Subcutaneous abdominal adipose tissue (tissue), 5 donors: Measurements from ENCODE around the gene TBX1.

Experiments used
- H3K27ac ChIP-seq: one replicate; pipeline ENCODE4 v1.7.0; 2013; ENCODE audit warnings: low read depth, mild to moderate bottlenecking, inconsistent platforms, low read length, moderate library complexity
- H3K27me3 ChIP-seq, 5 donors: one replicate each; pipeline ENCODE4 v1.7.0; 2013; ENCODE audit warnings: low read length in 5 of 5, inconsistent platforms in 1 of 5; ENCODE audit not compliant: control insufficient read depth in 5 of 5, insufficient read depth in 4 of 5
- H3K36me3 ChIP-seq, 5 donors: one replicate each; pipeline ENCODE4 v1.7.0; 2013; ENCODE audit warnings: low read length in 5 of 5; ENCODE audit not compliant: control insufficient read depth in 5 of 5, insufficient read depth in 5 of 5
- H3K4me1 ChIP-seq, 5 donors: one replicate each; pipeline ENCODE4 v1.7.0; 2013; ENCODE audit warnings: low read length in 5 of 5, mild to moderate bottlenecking in 3 of 5, moderate library complexity in 1 of 5; ENCODE audit not compliant: control insufficient read depth in 5 of 5, insufficient read depth in 5 of 5
- H3K4me3 ChIP-seq, 5 donors: one replicate each; pipeline ENCODE4 v1.7.0; 2013; ENCODE audit warnings: low read length in 5 of 5, low read depth in 1 of 5
- H3K9ac ChIP-seq, 5 donors: one replicate each; pipeline ENCODE4 v1.7.0; 2013; ENCODE audit warnings: low read length in 5 of 5, mild to moderate bottlenecking in 4 of 5, moderate library complexity in 3 of 5
- H3K9me3 ChIP-seq, 5 donors: one replicate each; pipeline ENCODE4 v1.7.0; 2013; ENCODE audit warnings: low read length in 5 of 5; ENCODE audit not compliant: control insufficient read depth in 5 of 5
- donor health status: healthy.
- donor health status: healthy.
- donor health status: healthy.
- donor health status: healthy.
- donor health status: healthy.

Gene TBX1

GRCh38 chr22:19764636-19765476, 4.3 kb downstream of the TBX1 start:
- no peaks in the 10 kb centered on the region for H3K9me3 ChIP-seq
- no peak overlapping the region for H3K9ac ChIP-seq
- peaks cover 20 to 60% (median 35%) of the 10 kb centered on the region in 5 donors for H3K27me3 ChIP-seq
- H3K36me3 ChIP-seq, result no peaks in the 10 kb centered on the region
- no peak overlapping the region for H3K27ac ChIP-seq
- peaks cover 0 to 43% (median 23%) of the 10 kb centered on the region in 5 donors for H3K4me1 ChIP-seq
- peak overlapping the region in 2 of 5 donors; percentile 58 to 61 for H3K4me3 ChIP-seq

GRCh38 chr22:19765477-19766239, 5.1 kb downstream of the TBX1 start:
- Histone ChIP-seq H3K9me3 (no peaks in the 10 kb centered on the region), H3K9ac (no peak overlapping the region), H3K36me3 (no peaks in the 10 kb centered on the region), H3K27ac (no peak overlapping the region), H3K4me1 (peaks cover 0 to 43% (median 21%) of the 10 kb centered on the region in 5 donors), H3K4me3 (peak overlapping the region in 4 of 5 donors; percentile 32 to 61 (median 52)), H3K27me3 (peaks cover 23 to 59% (median 37%) of the 10 kb centered on the region in 5 donors)

- H3K9ac ChIP-seq, result no peak overlapping the region
- H3K27ac ChIP-seq, result no peak overlapping the region
- no peaks in the 10 kb centered on the region for H3K9me3 ChIP-seq
- H3K4me1 ChIP-seq, result peaks cover 0 to 41% (median 21%) of the 10 kb centered on the region in 5 donors
- H3K36me3 ChIP-seq, result no peaks in the 10 kb centered on the region
- H3K4me3 ChIP-seq, result peak overlapping the region in 2 of 5 donors; percentile 40 to 61
- H3K27me3 ChIP-seq, result peaks cover 27 to 56% (median 38%) of the 10 kb centered on the region in 5 donors
Measured at GRCh38 chr22:19766240-19766510, 5.6 kb downstream of the TBX1 start.

GRCh38 chr22:19766511-19767426, 6.2 kb downstream of the TBX1 start:
- Histone ChIP-seq H3K36me3 (no peaks in the 10 kb centered on the region), H3K27me3 (peaks cover 27 to 55% (median 38%) of the 10 kb centered on the region in 5 donors), H3K4me3 (peak overlapping the region in 4 of 5 donors; percentile 27 to 61 (median 44)), H3K9ac (peak overlapping the region in 1 of 5 donors; percentile 30), H3K27ac (no peak overlapping the region), H3K9me3 (no peaks in the 10 kb centered on the region), H3K4me1 (peaks cover 0 to 37% (median 21%) of the 10 kb centered on the region in 5 donors)

GRCh38 chr22:19767427-19768341, 7.1 kb downstream of the TBX1 start:
- Histone ChIP-seq H3K9me3 (no peaks in the 10 kb centered on the region), H3K27me3 (peaks cover 27 to 47% (median 32%) of the 10 kb centered on the region in 5 donors), H3K4me3 (peak overlapping the region in 4 of 5 donors; percentile 27 to 61 (median 44)), H3K27ac (no peak overlapping the region), H3K36me3 (no peaks in the 10 kb centered on the region), H3K4me1 (peaks cover 0 to 35% (median 23%) of the 10 kb centered on the region in 5 donors), H3K9ac (peak overlapping the region in 1 of 5 donors; percentile 7)

- Histone ChIP-seq H3K27me3 (peaks cover 17 to 32% (median 25%) of the 10 kb centered on the region in 5 donors), H3K27ac (no peak overlapping the region), H3K36me3 (no peaks in the 10 kb centered on the region), H3K4me1 (peaks cover 0 to 47% (median 37%) of the 10 kb centered on the region in 5 donors), H3K9ac (no peak overlapping the region), H3K4me3 (no peak overlapping the region), H3K9me3 (no peaks in the 10 kb centered on the region)
Measured at GRCh38 chr22:19769393-19769715, 8.8 kb downstream of the TBX1 start.

GRCh38 chr22:19770349-19771220, 10.0 kb downstream of the TBX1 start:
- Histone ChIP-seq H3K4me3 (no peak overlapping the region), H3K9me3 (no peaks in the 10 kb centered on the region), H3K9ac (no peak overlapping the region), H3K27me3 (peaks cover 16 to 23% (median 21%) of the 10 kb centered on the region in 5 donors), H3K27ac (no peak overlapping the region), H3K36me3 (no peaks in the 10 kb centered on the region), H3K4me1 (peaks cover 0 to 41% (median 34%) of the 10 kb centered on the region in 5 donors)

- H3K4me1 ChIP-seq, result peaks cover 0 to 42% (median 30%) of the 10 kb centered on the region in 5 donors
- no peak overlapping the region for H3K4me3 ChIP-seq
- no peak overlapping the region for H3K9ac ChIP-seq
- H3K27ac ChIP-seq, result no peak overlapping the region
- H3K27me3 ChIP-seq, result peaks cover 17 to 21% (median 19%) of the 10 kb centered on the region in 5 donors
- H3K36me3 ChIP-seq, result no peaks in the 10 kb centered on the region
- H3K9me3 ChIP-seq, result no peaks in the 10 kb centered on the region
Measured at GRCh38 chr22:19772422-19772672, 11.8 kb downstream of the TBX1 start.
